Neutrophil (primary cell): ENCODE measurements around the gene LMF1.

Source experiments
- H3K27ac ChIP-seq: fragments of 200-600 bp; sonication (generic); 2 replicates; pipeline ENCODE4 v1.5.1; 2016; ENCODE audit warnings: mild to moderate bottlenecking, moderate library complexity
- H3K27me3 ChIP-seq: fragments of 200-600 bp; sonication (generic); 2 replicates; pipeline ENCODE4 v1.6.0; 2016; ENCODE audit warnings: mild to moderate bottlenecking
- H3K36me3 ChIP-seq: fragments of 200-600 bp; sonication (generic); 2 replicates; pipeline ENCODE4 v1.5.1; 2017
- H3K4me1 ChIP-seq, 2 experiments: fragments of 200-600 bp in 1 of 2; sonication (generic) in 1 of 2; 1 replicate in 1 of 2; 2 replicates in 1 of 2; pipeline versions ENCODE4 v1.5.1 to v1.6.1; 2013 to 2016; ENCODE audit warnings: low read depth in 1 of 2, low read length in 1 of 2, mild to moderate bottlenecking in 1 of 2, moderate library complexity in 1 of 2; ENCODE audit not compliant: control insufficient read depth in 1 of 2, insufficient read depth in 1 of 2
- H3K4me3 ChIP-seq, 2 experiments: fragments of 200-600 bp in 1 of 2; sonication (generic) in 1 of 2; 1 replicate in 1 of 2; 2 replicates in 1 of 2; pipeline ENCODE4 v1.5.1; 2013 to 2016; ENCODE audit warnings: low read depth in 1 of 2, low read length in 1 of 2, mild to moderate bottlenecking in 1 of 2, moderate library complexity in 1 of 2
- H3K9me3 ChIP-seq: fragments of 200-600 bp; sonication (generic); 2 replicates; pipeline ENCODE4 v1.5.1; 2016
- CTCF ChIP-seq: fragments of 200-600 bp; sonication (generic); IDR thresholded peaks from 2 replicates; pipeline ENCODE4 v1.5.1; 2016; ENCODE audit warnings: antibody characterized with exemption

Gene LMF1

DNA sequence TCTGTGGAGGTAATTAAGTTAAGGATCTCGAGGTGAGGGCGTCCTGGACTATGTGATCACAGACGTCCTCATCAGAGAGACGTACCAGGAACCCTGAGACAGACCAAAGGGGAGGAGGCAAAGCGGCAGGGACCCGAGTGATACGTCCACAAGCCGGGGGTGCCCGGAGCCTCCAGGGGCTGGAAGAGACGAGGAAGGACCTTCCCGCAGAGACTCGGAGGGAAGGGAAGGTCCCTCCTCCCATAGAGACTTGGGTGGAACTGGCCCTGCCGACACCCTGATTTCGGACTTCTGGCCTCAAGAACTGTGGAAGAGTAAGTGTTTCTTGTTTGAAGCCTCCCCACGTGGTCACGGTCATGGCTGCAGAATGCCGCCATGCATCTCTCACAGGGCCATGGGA lies 30.8 kb downstream of the LMF1 start:
- no peak for TF ChIP-seq CTCF
- no peak overlapping the region for H3K4me3 ChIP-seq
- no peak overlapping the region for H3K27ac ChIP-seq
- H3K36me3 ChIP-seq = no peaks in the 10 kb centered on the region
- no peaks in the 10 kb centered on the region for H3K4me1 ChIP-seq
- H3K9me3 ChIP-seq = no peaks in the 10 kb centered on the region
- no peaks in the 10 kb centered on the region for H3K27me3 ChIP-seq

DNA sequence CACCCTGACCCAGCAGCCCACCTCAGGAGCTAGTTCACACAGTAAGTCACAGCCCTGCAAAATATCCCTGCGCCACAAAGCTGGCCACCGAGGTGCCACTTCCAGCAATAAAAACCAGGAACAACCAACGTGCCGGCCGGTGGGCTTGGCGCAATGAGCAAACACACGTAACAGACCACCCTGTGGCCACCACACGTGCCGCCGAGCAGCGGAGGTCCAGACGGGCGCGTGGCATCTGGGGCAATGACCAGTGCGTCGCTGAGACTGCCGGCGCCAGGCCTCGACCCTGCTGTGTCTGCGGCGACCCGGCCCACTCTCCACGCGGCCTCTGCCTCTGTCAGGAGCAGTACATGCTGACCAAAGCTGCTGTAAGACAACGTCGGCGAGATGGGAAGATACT lies 31.5 kb downstream of the LMF1 start:
- no peak for TF ChIP-seq CTCF

DNA sequence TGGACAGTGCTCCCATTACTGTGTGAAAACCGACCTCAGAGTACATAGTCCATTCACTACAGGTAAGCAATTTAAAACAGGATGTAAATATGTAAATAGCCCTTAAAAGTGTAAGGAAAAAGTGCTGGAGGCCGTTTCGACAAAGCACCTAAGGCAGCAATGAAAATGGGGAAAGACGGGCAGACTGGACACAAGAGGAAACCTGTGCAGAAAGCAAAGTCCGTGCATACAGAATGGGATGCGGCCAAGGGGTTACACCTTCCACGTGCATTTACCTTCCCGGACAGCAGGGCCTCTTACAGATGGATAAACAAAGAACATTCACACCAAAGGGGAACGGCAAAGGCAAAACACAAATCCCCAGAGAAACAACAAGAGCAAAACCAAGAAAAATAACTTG lies 32.0 kb downstream of the LMF1 start:
- no peaks in the 10 kb centered on the region for H3K9me3 ChIP-seq
- TF ChIP-seq CTCF = no peak

More for the DNA sequence above, 31.5 kb downstream of the LMF1 start:
- Histone ChIP-seq H3K27me3 (no peaks in the 10 kb centered on the region), H3K4me3 (no peak overlapping the region), H3K36me3 (no peaks in the 10 kb centered on the region), H3K4me1 (no peaks in the 10 kb centered on the region), H3K27ac (no peak overlapping the region), H3K9me3 (no peaks in the 10 kb centered on the region)

DNA sequence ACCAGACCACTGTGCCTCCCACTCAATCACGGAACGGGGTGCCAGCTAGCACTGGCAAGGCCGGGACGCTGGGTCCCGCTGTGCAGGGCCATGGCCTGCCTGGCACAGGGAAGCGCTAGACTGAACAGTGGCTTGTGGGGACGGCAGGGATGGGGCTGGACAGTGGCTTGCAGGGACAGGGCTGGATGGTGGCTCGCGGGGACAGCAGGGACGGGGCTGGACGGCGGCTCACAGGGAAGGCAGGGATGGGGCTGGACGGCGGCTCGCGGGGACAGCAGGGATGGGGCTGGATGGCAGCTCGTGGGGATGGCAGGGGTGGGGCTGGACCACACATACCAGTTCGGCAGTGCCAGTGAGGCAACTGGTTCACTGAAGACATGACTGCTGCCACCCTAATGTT lies 32.6 kb downstream of the LMF1 start:
- H3K27ac ChIP-seq = no peak overlapping the region
- no peak overlapping the region for H3K4me3 ChIP-seq
- H3K4me1 ChIP-seq = no peaks in the 10 kb centered on the region
- no peaks in the 10 kb centered on the region for H3K9me3 ChIP-seq
- H3K27me3 ChIP-seq = no peaks in the 10 kb centered on the region
- peaks cover 8% of the 10 kb centered on the region for H3K36me3 ChIP-seq
- TF ChIP-seq CTCF = no peak

More for the DNA sequence above, 32.0 kb downstream of the LMF1 start:
- no peak overlapping the region for H3K27ac ChIP-seq
- H3K4me3 ChIP-seq = no peak overlapping the region
- no peaks in the 10 kb centered on the region for H3K4me1 ChIP-seq
- H3K36me3 ChIP-seq = peaks cover 2% of the 10 kb centered on the region
- no peaks in the 10 kb centered on the region for H3K27me3 ChIP-seq

GRCh38 chr16:937723-938122 lies 33.1 kb downstream of the LMF1 start:
- H3K4me1 ChIP-seq = no peaks in the 10 kb centered on the region
- H3K4me3 ChIP-seq = no peak overlapping the region
- H3K27ac ChIP-seq = no peak overlapping the region
- TF ChIP-seq CTCF = no peak
- no peaks in the 10 kb centered on the region for H3K27me3 ChIP-seq
- H3K36me3 ChIP-seq = peaks cover 11% of the 10 kb centered on the region
- H3K9me3 ChIP-seq = no peaks in the 10 kb centered on the region

- Histone ChIP-seq H3K4me3 (no peak overlapping the region), H3K4me1 (no peaks in the 10 kb centered on the region), H3K36me3 (peaks cover 12% of the 10 kb centered on the region), H3K27ac (no peak overlapping the region), H3K27me3 (no peaks in the 10 kb centered on the region), H3K9me3 (no peaks in the 10 kb centered on the region)
- no peak for TF ChIP-seq CTCF
These were observed 33.5 kb downstream of the LMF1 start for GRCh38 chr16:937311-937710.
